Measurements from ENCODE around the gene THOC7. TPM values are rescaled to one million over a fixed set of nuclear protein-coding genes. Genes with fewer than 3 reads are reported as not detected.

Gene THOC7
- total RNA-seq, 1 experiment from 2014 or later, result 80.1 TPM

GRCh38 chr3:63878394-63879060 is 14.9 kb upstream of the THOC7 start:
- no peak for DNase-seq (ENCODE audit: low spot score)

GRCh38 chr3:63877737-63878393 is 14.3 kb upstream of the THOC7 start:
- DNase-seq (ENCODE audit: low spot score), result no peak

DNA sequence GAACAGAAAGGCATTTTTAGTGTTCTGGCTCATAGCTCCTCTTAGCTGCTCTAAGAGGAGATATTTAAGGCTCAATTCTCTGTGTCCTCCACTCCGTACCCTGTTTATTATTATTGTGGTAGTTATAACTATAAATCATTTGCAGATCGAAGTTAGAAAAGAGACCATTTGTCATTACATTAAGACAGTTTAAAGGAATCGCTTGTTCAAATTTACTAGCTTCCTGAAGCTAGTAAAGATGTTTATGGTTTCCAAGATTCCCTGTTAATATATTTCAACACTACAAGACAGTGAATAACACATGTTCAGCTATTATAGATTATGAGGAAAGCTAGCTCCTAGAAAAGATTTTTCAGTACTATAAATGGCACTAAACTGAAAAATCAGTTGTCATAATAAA is 12.7 kb upstream of the THOC7 start:
- no peak for DNase-seq (ENCODE audit: low spot score)

- DNase-seq (ENCODE audit: low spot score), result no peak
Measured at GRCh38 chr3:63875510-63875909, 11.9 kb upstream of the THOC7 start.

GRCh38 chr3:63874769-63875168 is 11.2 kb upstream of the THOC7 start:
- DNase-seq (ENCODE audit: low spot score), result no peak

- DNase-seq (ENCODE audit: low spot score), result peak; percentile 21
Measured at GRCh38 chr3:63872135-63872924, 8.7 kb upstream of the THOC7 start.

DNA sequence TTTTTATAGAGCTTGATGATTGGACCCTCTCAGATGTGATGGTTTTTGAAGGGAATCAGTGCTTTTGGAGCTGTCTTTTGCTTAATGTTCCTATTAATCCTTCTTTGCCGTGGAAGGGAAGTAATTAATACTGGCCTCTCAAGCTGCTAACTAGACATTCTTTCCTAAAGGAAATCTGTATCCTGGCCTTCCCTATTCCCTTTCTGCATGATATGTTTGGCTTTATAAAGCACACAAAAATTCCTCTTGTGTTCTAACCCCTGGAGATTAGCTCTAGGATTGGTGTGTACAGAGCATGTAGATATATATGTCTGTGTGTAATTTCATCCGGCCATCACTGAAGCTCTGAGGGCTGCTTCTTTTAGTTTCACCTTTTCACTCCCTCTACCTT is 7.0 kb upstream of the THOC7 start:
- DNase-seq (ENCODE audit: low spot score), result no peak

GRCh38 chr3:63869940-63870614 is 6.5 kb upstream of the THOC7 start:
- no peak for DNase-seq (ENCODE audit: low spot score)

- no peak for DNase-seq (ENCODE audit: low spot score)
Measured at GRCh38 chr3:63867225-63867624, 3.6 kb upstream of the THOC7 start.

GRCh38 chr3:63864965-63865327 is 1.3 kb upstream of the THOC7 start:
- no peak for DNase-seq (ENCODE audit: low spot score)

- no peak for DNase-seq (ENCODE audit: low spot score)
Measured at GRCh38 chr3:63864008-63864964, 681 bp upstream of the THOC7 start.

DNA sequence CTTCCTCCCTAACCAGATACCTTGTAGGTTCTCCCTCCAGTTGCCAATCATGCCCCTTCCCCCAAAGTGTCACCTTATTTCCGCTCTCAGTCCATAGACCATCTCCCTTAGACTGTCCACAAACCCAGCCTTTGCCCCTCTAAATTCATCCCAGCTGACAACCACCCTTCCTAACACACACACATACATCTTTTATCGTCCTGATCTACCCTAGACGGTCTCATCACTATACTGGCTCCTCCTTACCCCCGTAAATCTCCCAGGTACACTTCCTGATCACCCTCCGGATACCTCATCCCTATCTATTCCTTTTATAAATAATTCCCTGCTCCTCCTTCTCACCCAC is 828 bp downstream of the THOC7 start:
- no peak for DNase-seq (ENCODE audit: low spot score)

GRCh38 chr3:63861306-63861705 is 2.3 kb downstream of the THOC7 start:
- no peak for DNase-seq (ENCODE audit: low spot score)

DNA sequence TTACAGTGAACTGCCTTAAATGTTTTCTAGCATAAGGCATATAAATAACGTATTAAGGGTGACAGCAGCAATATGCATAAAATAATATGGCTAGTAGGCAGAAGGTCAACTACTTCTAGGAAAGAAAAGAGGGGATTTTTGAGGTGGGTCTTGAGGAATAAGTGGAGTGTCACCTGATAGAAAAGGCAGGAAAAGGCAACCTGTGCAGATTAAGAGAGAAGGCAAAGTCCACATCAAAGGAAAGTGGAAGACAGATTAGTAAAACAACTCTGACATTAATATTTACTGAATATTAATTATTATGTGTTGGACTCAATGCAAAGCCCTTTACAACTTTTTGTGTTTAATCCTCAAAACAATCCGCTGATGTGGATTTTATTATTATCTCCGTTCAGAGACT is 2.8 kb downstream of the THOC7 start:
- no peak for DNase-seq (ENCODE audit: low spot score)

GRCh38 chr3:63857311-63857710 is 6.3 kb downstream of the THOC7 start:
- DNase-seq (ENCODE audit: low spot score), result no peak

DNA sequence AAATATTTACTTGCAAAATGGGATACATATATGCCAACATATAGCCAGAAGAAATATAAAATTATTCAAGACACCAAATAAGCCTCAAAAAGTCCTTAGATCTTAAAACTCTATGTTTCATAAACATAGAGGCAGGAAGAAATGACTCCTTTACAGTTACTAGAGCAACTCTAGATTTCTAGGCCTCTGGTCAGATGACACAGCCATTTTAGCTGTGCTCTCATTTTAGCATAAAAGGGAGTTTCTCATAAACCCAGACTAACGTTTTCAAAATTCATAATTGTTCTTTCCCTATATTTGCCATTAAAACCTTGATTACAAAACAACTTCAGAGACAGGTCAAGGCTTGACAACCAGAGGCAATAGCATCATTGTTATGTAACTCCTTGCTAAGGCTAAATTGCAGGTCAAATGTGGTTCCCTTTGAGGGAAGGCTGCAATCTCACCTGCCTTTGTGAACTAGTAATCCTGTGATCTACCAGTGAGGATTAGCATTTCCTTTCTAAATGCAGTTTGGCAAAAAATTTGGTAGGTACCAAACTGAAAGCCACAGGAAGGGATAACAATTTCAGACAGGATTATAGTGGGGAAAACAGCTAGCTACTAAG is 8.2 kb downstream of the THOC7 start:
- DNase-seq (ENCODE audit: low spot score), result no peak

- DNase-seq (ENCODE audit: low spot score), result no peak
Measured at GRCh38 chr3:63853106-63853505, 10.5 kb downstream of the THOC7 start.

DNA sequence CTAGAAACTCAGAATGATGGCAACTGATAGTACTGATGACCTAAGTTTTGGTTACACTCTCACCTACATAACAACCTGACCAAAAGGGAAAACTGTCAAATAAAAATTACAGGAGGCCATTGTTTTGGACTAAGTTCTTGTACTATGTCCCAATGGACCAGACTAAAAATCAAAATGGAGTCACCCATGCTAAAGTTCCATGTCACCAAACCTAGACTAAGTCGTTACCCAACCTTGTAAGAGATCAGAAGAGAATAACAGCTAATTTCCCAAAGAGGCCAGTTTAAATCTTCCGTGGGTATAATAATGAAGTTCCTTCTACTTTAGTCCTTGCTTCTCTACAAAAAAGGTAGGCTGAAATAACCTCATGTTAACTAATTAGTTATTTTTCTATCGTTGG is 12.3 kb downstream of the THOC7 start:
- DNase-seq (ENCODE audit: low spot score), result no peak

- DNase-seq (ENCODE audit: low spot score), result no peak
Measured at GRCh38 chr3:63849175-63849574, 14.4 kb downstream of the THOC7 start.

GRCh38 chr3:63847718-63848450 is 15.7 kb downstream of the THOC7 start:
- DNase-seq (ENCODE audit: low spot score), result no peak
